HS-27A (cell line): Measurements from ENCODE around the gene DGCR2.
"Not testable (repeated sequence)": the region's sequence is repeated elsewhere in the genome, so short reads cannot be mapped to it uniquely, and the experiment has no call there.

Experiments used
- DNase-seq: peaks from one replicate; pipeline ENCODE4 v3.0.0-alpha.2; 2012; ENCODE audit warnings: low read depth, missing footprints

DGCR2 gene

DNA sequence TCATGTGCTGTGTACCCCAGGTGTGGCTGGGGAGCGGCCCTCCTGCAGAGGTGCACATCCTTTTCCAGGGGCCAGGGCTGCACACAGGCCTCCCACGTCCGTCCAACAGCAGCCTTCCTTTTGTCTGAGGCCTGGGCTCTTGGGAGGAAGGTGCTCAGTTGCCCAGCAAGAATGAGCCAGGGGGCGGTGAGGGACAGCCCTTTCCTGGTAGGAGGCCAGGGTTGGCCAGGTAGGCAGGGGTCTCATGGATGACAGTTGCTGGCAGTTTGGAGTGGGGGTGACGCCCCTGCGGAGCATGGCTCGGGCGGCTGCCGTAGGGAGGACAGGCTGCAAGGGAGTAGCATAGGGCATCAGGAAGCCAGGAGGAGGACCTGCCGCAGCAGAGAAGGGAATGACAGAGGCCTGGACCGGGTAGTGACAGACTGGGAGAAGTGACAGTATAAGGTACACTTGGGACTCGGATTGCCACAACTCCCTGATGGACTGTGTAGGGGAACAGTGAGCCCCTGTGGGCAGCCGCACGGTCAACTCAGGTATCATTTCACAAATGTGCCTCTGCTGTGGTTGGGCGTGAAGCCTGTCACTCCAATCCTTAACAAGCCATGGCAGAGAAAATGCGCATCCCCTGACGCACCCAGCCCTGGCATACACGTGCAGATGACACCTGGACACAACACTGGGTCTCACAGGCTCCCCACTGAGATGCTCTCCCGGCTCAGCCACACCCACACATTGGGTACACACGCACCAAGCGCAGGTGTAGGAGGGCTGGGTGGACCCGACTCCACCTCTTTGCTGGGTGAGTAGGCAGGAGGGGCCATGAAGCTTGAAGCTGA, 79.7 kb downstream of the DGCR2 start:
- no peak for DNase-seq

DNA sequence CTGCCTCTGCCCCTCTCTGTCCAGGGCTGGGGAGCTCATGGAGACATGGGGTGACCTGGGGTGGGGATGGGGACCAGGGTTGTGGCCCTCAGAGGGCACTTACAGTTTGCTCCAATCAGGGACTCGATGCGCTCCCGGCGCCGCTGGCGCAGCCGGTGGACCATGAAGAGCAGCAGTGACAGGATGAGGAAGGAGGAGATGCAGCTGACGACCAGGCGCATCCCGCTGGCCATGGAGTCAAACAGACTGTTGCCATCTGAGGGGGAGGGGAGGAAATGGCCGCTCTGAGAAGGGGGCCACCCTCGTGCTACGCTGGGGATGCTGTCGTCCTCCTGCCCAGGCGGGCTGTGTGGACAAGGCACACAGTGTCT, 80.5 kb downstream of the DGCR2 start:
- DNase-seq, result no peak

DNA sequence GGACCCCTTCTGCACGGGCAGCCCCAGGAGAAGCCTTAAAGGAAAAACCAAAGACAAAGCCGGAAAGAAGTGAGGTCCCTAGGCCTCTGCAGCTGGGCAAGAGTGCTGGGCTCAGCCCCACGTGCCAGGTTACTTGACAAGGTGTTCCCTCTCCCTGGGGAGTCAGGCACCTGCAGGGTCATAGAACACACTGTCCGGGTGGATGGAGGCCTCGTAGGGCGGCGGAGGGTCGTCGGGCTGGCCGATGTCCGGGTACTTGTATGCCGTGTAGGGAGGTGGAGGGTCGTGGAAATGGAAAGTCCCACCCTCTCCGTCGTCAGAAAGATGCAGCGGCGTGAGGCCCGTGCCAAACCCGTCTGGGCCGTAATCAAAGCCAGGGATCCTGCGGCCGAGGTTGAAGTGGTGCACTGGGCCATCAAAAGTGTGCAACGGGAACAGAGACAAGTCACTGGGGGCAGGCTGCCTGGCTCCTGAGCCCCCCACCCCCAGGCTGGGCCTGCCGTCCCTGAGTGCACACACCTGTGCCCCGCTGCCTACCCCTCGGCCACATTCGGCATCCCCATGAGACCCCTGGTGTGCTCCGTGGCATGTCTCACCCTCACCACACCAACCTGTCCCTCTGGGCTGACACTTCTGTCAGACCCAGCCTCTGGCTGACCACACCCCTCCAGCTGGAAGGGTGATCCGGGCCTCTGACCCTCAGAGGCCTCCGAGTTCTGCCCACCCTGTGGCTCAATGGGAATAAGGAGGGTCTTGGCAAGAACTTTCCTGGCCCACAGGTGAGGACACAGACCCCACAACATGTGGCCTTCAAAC, 81.1 kb downstream of the DGCR2 start:
- no peak for DNase-seq

DNA sequence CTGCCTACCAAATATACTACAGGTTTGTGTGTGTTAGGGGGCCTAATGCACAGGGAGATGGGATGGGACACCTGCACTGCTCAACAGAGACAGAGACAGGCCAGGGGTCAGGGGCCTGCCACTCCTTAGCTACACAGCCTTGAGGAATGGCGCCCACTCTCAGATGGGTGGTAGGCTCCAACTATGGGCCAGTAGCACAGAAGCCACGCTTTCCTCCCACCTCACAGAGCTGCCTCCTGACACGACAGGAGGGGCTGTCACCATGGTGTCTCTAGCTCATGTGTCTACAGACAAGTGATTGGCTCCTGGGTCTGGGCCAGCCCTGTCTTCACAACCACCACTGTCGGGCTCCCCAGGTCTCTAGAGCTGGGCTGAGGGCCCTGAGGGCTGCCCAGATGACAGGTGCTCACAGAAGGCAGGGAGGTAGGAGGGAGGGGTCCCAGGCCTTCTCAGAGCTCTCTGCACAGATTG, 81.8 kb downstream of the DGCR2 start:
- DNase-seq, result no peak

DNA sequence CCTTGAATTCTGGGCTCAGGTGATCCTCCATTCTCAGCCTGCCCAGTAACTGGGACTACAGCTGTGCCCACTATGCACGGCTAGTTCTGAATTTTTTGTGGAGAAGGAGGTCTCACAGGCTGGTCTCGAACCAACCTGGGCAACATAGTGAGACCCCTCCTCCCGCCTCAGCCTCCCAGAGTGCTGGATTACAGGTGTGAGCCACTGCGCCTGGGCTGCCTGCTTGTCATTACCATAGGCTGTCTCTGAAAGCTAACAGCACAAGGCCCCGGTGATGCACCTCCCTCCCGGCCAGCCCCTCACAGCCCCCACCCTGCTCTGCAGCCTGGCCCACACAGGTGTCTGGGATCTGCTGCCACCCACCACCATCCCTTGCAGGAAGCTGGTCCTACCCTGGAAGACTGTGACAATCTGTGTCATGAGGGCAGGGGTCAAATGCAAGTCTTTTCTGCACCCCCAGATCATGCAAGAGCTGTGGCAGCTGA, 82.4 kb downstream of the DGCR2 start:
- DNase-seq, result no peak

DNA sequence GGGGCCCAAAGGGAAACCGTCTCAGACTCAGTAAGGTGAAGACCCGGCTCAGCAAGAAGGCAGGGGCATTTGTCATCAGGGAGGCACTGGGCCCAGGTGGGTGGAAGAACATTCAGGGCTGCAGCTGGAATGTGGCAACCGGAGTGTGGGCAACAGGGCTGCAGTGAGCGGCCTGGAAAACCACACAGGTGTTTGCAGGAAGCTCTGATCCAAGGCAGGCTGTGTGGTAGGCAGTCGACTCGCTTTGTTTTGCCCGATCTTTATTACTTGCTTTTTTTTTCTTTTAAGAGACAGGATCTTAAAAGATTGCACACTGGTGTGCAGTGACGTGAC, 82.8 kb downstream of the DGCR2 start:
- DNase-seq, result no peak

DNA sequence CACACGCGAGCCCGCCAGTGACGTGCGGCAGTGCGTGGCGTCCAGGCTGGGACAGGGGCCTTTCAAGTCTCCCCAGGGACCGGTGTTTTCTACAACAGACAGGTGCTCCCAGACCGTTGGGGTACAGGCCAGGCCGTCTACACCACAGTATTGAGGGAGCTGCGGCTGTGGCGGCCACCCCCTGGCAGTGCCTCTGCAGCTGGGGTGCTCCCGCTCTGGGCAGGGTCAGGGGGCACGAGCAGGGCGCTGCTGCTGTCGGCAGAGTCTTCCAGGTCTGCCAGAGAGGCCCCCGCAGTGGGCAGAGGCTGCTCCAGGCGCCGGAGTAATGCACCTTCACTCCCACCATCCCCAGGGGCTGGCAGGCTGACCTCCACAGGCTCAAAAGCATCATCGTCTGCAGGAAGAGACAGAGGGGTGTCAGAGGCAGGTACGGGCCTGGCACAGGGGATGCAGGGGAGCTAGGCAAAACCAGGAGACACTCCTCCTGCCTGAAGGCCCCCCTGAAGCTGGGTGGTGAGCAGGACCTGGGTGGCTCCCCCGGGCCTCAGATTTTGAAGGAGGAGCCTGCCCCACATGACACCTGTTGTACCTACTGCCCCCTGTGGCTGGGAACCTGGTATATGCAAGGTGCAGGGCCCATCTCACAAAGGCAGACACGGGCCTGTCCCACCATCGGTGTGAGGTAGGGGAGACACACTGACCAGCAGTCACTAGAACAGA, 83.3 kb downstream of the DGCR2 start:
- no peak for DNase-seq

DNA sequence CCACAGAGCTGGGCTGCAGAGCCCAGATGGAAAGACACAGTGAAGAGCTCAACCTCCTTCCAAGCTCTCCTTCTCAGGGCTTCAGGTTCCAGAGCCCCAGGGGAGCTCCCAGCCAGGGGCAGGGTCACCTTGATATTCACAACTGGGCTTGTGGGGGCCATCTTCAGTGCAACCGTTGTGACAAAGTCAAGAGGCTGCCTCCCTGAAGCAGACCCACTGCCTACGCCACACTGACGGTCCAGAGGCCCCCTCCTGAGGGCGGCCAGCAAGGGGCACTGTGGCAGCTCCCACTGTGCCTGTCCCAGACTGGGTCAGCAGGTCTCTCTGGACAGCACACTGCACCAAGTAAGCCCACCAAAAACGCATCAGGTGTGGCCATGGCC, 84.1 kb downstream of the DGCR2 start:
- no peak for DNase-seq

DNA sequence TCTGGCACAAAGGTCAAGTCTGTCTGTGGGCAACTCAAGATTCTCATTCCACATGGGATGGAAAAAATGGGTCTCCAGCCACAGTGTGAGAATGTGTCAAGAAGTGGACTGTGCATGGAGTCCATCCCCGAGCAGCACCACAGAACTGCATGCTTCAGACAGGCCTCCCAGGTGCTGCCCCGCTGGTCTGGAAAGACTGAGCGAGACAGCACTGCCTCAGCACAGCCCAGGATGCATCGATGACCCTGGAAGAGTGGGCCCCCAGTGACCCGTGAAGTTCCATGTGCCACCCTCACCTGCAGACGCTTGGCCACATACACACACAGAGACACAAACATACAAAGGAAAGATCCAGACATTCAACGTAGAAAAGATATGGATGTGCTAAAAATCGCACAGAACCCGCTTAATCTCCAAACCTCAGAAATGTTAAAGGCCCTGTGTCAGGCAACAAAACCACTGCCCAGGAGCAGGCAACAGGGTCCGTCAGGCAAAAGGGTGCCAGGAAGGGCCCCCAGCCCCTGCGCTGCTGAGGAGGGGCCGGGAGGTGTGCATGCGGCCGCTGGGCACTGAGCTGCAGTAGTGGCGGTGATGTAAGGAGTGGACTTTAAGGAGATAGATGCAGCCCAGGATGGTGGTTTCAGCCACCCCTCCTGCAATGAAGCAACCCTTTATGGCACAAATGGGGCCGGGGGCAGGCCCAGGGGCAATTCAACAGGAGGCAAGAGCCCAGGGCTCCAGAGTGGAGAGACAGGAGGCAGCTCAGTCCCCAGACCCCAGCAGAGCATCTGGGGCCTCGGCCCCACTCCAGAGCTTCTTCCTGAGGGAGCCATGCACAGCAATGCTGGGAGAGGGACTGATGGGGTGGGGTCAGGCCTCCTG, 84.7 kb downstream of the DGCR2 start:
- DNase-seq, result no peak

DNA sequence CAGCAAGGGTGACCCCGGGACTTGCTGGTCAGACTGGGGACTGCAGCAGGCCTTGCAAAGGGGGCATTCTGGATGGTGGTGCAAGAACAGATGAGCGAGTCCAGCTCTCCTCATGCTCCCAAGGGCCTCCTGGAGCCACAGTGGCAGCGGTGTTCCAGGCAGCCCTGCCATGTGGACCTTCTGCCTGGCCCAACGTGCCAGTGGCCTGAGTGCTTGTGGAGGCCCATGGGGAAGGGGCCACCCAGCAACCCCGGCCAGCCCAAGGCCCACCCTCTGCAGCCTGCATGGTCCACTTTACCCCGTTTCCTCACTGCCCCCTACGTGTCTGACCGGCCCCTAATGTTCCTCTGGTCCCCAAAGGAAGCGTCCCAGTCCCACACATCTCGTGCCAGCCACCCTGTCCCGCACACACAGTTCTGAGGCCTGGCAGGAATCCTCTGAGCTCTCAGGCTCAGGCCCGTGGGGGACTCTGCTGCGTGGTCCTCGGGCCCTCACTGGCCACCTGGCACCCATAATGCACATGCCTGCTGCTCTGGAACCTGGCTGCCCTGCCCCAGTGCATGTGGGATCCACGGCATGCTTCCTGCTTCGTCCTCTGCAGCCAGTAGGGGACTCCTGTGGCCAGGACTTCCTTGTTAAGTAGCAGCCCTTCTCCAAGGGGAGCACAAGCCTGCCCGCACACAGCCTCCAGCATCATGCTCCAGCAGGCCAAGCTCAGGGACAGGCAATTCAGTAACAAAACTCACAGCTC, 85.5 kb downstream of the DGCR2 start:
- no peak for DNase-seq

DNA sequence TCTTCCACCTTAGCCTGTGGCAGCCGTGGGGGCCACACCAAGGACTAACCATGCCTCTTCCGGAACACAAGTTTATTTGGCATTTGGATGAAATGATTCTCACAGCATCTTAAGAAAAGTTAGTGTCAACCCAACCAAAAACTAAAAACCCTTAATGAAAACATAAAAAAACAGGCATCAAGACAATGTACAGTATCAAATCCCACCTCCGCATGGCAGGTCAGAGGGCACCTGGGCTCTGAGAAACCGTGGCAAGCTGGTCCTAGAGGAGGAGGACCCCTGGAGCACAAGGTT, 86.0 kb downstream of the DGCR2 start:
- no peak for DNase-seq

DNA sequence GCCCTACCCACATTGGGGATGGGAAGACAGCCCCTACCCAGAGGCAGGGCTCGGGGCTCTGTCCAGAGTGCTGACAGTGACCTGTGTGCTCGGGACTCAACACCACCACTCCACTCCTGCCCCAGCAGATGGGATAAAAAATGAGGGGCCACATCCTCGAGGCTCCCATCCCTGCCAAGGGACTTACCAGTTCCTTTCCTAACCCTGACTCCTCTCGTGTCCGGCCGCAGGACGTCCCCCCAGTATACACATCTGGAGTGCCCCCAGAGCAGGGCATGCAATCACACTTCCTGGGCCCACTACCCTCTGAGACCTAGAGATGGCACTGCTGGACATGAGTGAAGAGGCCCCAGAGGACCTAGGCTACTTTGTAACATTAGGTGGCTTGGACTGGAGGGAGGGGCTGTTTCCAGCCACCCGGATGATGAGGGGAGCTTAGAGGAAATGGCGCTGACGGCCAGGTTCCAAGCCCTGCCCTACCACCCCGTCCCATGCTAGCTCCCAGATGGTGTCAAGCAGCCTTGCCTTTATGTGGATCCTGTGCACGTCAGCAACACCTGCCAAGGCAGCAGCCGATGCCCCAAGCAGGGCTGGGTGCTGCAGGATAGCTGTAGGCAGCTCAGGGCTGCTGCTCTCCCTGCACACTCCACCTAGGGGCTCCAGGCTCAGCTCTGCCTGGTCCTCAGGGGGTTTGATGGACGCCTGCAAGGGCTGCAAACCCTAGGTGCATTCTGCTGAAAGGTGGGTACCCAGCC, 86.6 kb downstream of the DGCR2 start:
- DNase-seq, result no peak

DNA sequence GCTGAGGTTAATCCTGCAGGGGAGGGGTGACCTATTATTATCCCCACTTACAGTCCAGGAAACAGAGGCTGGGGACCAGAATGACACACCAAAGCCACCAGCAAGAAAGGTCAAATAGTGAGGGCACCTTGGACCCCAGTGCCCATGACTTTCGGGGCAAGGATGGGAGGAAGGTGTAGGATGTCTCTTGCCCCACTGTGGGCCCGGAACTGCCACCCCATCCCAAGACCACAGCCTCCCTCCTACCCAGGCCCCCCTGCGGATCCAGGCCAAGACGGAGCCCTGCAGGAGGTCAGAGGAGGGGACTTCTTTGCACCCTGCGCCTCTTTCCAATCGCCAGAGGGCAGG, 87.1 kb downstream of the DGCR2 start:
- not testable (repeated sequence) for DNase-seq

DNA sequence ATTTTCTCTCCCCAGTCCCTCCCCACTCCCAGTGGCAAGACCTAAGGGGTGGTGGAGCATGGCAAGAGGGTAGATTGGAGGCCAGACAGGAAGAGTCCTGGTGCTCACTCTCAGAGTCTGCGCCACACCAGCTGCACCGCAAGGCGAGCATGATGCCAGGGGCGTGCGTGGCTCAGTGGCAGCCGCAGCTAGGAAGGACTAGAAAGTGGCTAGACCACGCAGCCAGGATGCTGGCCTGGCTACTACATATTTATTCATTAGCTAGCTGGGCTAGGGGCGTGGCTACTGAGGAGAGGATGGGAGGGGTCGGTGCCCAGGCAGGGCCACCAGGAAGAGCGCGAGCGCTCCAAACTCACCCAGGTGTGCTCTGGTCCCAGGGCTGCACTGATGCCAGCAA, 87.5 kb downstream of the DGCR2 start:
- DNase-seq, result not testable (repeated sequence)

DNA sequence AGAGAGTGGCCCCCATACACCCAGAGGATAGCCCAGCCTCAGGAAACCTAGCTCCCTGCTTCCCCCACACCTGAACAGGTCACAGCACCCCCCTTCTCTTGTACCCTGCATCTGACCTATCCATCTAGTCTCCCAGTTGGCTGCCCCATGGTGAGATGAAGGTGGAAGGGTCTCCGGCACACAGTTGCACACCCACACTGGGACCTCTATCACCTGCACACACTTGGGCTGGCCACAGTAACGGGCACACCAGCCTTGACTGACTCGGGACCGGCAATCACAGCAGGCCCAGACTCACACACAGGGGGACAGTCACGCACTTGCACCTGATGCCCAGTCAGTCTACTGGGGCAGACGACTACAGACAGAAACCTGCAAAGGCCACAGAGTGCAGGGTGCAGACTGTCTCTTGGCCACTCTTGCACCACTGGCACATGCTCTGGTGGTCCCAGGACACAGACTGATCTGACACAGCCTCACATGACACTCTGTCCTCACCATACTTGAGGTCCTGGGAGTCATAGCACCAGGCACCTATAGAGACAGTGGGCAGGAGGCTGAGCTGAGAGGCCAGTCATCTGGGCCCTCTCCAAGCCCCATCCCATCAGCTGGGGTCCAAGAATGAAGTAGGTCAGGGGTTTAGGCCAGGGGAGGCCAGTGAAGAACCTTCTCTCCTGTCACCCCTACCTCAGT, 88.0 kb downstream of the DGCR2 start:
- DNase-seq, result not testable (repeated sequence)

DNA sequence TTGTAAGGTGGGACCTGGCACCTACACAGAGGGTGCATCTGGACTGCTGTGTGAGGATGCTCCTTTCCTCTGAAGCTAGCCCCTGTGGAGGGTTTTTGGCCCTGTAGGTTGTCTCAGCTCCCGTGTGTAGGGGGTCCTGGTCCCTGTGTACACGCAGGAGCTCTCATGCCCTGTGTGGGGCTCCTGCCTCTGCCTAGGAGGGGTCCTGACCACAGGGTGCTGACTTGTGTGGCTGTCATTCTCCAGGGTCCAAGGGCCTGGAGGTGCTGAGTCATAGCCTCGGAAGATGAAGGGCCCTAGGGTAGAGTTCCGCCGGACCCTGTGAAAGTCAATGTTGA, 88.7 kb downstream of the DGCR2 start:
- DNase-seq, result not testable (repeated sequence)

DNA sequence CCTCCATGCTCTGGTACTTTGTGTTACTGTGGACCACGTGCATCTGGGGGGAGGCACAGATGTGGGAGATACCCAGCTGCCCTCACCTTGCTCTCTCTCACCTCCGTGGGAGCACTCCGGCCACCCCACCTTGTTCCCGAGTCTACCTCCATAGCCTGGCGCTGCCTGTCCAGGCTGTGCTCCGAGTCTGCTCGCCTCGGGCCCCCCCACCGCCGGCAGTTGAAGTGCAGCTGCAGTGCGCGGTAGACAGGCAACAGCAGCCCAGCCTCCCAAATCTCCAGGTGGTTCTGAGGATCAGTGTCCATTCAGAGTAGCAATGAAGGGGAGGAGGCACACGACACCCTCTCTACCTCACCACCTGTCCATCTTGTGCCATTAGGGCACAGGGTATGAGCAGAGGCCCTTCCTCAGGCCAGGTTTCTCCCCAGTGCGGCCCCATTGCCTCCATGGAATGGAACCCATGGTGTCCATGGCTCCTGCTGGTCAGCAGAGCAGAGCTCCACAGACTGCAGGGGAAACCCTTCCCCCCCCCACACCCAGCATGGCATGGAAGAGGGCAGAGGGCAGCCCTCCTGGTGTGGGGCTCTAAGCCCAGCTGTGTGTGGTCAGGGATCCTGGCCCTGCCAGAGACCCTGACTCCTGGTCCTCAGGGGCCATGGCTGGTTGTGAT, 89.2 kb downstream of the DGCR2 start:
- DNase-seq, result not testable (repeated sequence)

DNA sequence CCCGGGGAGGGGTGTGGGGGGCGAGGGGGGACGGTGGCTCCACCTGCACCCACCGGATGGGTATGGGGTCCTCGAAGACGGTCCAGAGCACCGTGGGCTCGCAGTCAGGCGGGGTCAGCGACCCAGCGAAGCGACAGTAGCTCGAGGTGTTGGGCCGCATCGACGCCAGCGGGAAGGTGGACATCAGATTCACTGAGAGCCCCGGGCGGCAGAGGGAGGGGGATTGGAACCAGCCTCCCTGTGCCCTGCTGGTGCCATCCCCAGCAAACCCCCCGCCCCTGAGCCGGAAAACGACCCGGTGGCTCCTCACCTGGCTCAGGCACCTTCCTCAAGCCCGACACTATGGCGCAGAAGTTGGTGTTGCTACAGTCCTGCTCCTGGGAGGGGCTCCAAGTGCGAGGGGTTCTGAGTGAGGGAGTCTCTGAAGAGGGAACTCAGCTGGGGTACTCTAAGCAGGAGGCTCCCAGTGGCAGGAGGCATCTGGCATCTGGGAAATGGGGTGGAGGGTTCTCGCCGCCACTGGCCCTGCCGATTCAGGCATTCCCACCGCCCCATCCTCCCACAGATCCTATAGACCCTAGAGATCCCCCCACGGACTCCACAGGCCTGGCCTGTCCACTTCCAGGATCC, 89.9 kb downstream of the DGCR2 start:
- DNase-seq, result not testable (repeated sequence)

DNA sequence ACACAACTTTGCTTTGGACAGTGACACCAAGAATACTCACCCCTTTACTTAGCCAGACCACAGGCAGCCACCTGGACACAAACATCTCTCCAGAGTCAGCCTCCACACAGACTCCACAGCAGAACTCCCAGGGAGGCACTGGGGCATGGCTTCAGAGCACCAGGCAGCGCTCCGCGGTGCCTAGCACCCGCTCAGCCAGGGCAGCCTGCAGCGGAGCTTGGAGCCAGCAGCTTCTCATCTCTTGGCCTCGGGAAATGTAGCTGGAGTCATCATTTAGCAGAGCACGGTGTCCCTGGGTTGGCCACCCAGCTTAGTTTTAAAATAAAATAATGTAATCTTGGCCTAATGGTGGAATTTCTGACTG, 91.3 kb downstream of the DGCR2 start:
- not testable (repeated sequence) for DNase-seq
